Colonic mucosa (tissue), 4 donors: Measurements from ENCODE around the gene KDM5B. TPM values are rescaled to one million over a fixed set of nuclear protein-coding genes. Genes with fewer than 3 reads are reported as not detected.
"Not testable (repeated sequence)": the region's sequence is repeated elsewhere in the genome, so short reads cannot be mapped to it uniquely, and the experiment has no call there.

ENCODE experiments used
- DNase-seq: peaks from one replicate; pipeline ENCODE4 v3.0.0-alpha.2; 2020
- H3K27ac ChIP-seq: fragments of 200-600 bp; one replicate; pipeline ENCODE4 v1.8.0; 2021
- H3K27me3 ChIP-seq: fragments of 200-600 bp; one replicate; pipeline ENCODE4 v1.8.0; 2021
- H3K36me3 ChIP-seq: fragments of 200-600 bp; one replicate; pipeline ENCODE4 v1.8.0; 2021
- H3K4me1 ChIP-seq: fragments of 200-600 bp; one replicate; pipeline ENCODE4 v1.8.0; 2021; ENCODE audit warnings: mild to moderate bottlenecking
- H3K4me3 ChIP-seq: fragments of 200-600 bp; one replicate; pipeline ENCODE4 v1.8.0; 2021
- H3K9ac ChIP-seq, 2 donors: one replicate each; pipeline ENCODE4 v1.7.0; 2013; ENCODE audit warnings: control low read depth in 2 of 2, low read depth in 2 of 2, low read length in 2 of 2
- H3K9me3 ChIP-seq: fragments of 200-600 bp; one replicate; pipeline ENCODE4 v1.8.0; 2021
- intact Hi-C: fragments of 100-400 bp; cut with DNase I; formaldehyde crosslinking; loops from one replicate; pipeline ENCODE4 v1.14.1; 2022
- total RNA-seq, 2 donors: library from RNA; stranded (reverse); fragmentation: NEBNext Ultra II Directional in 1 of 2; extraction: Animal tissue kit (Norgen Biotek cat#: 25700) in 1 of 2; gene quantifications; one replicate each; pipeline ENCODE4 v1.2.1, GENCODE V29; 2021
- TF ChIP-seq, protein P1 (sequence below): fragments of 200-600 bp; IDR thresholded peaks from one replicate; pipeline ENCODE4 v1.8.0; 2022; ENCODE audit warnings: antibody characterized with exemption, mild to moderate bottlenecking
- donor health status: healthy.
- donor health status: DM: no; HTN: no; CAD: no.
- donor health status: DM: no; HTN: no; CAD: no.

Gene KDM5B
- total RNA-seq, 2 donors from 2014 or later, result 70.1 to 93.4 TPM

- TF ChIP-seq, protein P1, sequence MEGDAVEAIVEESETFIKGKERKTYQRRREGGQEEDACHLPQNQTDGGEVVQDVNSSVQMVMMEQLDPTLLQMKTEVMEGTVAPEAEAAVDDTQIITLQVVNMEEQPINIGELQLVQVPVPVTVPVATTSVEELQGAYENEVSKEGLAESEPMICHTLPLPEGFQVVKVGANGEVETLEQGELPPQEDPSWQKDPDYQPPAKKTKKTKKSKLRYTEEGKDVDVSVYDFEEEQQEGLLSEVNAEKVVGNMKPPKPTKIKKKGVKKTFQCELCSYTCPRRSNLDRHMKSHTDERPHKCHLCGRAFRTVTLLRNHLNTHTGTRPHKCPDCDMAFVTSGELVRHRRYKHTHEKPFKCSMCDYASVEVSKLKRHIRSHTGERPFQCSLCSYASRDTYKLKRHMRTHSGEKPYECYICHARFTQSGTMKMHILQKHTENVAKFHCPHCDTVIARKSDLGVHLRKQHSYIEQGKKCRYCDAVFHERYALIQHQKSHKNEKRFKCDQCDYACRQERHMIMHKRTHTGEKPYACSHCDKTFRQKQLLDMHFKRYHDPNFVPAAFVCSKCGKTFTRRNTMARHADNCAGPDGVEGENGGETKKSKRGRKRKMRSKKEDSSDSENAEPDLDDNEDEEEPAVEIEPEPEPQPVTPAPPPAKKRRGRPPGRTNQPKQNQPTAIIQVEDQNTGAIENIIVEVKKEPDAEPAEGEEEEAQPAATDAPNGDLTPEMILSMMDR, result no peak
- intact Hi-C loops, result loop anchor here (5.0 to 10.0 kb wide), 2 partner anchors 392 to 529 kb away; no protein-coding TSS in a partner anchor
Observed at GRCh38 chr1:202716654-202717053, 91.6 kb downstream of the KDM5B start.

DNA sequence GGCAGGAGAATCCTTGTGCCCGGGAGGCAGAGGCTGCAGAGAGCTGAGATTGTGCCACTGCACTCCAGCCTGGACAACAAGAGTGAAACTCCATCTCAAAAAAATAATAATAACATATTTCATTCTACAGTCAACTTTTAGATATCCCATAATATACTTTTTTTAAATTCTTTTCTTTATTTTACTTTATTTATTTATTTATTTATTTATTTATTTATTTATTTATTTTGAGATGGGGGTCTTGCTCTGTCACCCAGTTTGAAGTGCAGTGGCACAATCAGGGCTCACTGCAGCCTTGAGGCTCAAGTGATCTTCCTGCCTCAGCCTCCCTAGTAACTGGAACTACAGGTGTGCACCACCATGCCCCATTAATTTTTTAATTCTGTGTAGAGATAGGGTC, 94.0 kb downstream of the KDM5B start:
- H3K36me3 ChIP-seq, H3K9ac ChIP-seq, H3K27ac ChIP-seq, H3K4me1 ChIP-seq, H3K9me3 ChIP-seq, H3K4me3 ChIP-seq, DNase-seq: not testable (repeated sequence)
- intact Hi-C loops, result loop anchor here (10.0 kb wide), 1 partner anchor 389 kb away; no protein-coding TSS in a partner anchor
- peaks cover 20% of the 10 kb centered on the region for H3K27me3 ChIP-seq

More at GRCh38 chr1:202716654-202717053, 91.6 kb downstream of the KDM5B start:
- Histone ChIP-seq H3K4me1 (no peaks in the 10 kb centered on the region), H3K27ac (no peak overlapping the region), H3K9ac (no peak overlapping the region), H3K9me3 (no peaks in the 10 kb centered on the region), H3K36me3 (no peaks in the 10 kb centered on the region), H3K27me3 (no peaks in the 10 kb centered on the region), H3K4me3 (no peak overlapping the region)
- no peak for DNase-seq

- TF ChIP-seq, protein P1, result no peak
- no peak for DNase-seq
- Histone ChIP-seq H3K27ac (no peak overlapping the region), H3K27me3 (peaks cover 31% of the 10 kb centered on the region), H3K4me1 (peaks cover 7% of the 10 kb centered on the region), H3K9ac (no peak overlapping the region), H3K36me3 (no peaks in the 10 kb centered on the region), H3K4me3 (no peak overlapping the region), H3K9me3 (no peaks in the 10 kb centered on the region)
- intact Hi-C loops, result loop anchor here (10.0 kb wide), 1 partner anchor 388 kb away; no protein-coding TSS in a partner anchor
Observed at GRCh38 chr1:202713110-202713509, 95.1 kb downstream of the KDM5B start.

GRCh38 chr1:202711949-202712635, 96.1 kb downstream of the KDM5B start:
- Histone ChIP-seq H3K9ac (no peak overlapping the region), H3K4me3 (no peak overlapping the region), H3K27me3 (peaks cover 34% of the 10 kb centered on the region), H3K27ac (no peak overlapping the region), H3K9me3 (no peaks in the 10 kb centered on the region), H3K36me3 (no peaks in the 10 kb centered on the region), H3K4me1 (peaks cover 7% of the 10 kb centered on the region)
- intact Hi-C loops, result loop anchor here (10.0 kb wide), 1 partner anchor 387 kb away; no protein-coding TSS in a partner anchor
- no peak for DNase-seq
- TF ChIP-seq, protein P1, result no peak

- H3K27me3 ChIP-seq, result peaks cover 34% of the 10 kb centered on the region
- H3K36me3 ChIP-seq, result no peaks in the 10 kb centered on the region
- peaks cover 7% of the 10 kb centered on the region for H3K4me1 ChIP-seq
- H3K4me3 ChIP-seq, result peak within 1 kb of the TSS; percentile 13
- peak; percentile 21 for DNase-seq
- H3K27ac ChIP-seq, result no peak within 1 kb of the TSS
- TF ChIP-seq, protein P1, result no peak
- intact Hi-C loops, result loop anchor here (10.0 kb wide), 1 partner anchor 386 kb away; no protein-coding TSS in a partner anchor
- H3K9me3 ChIP-seq, result no peaks in the 10 kb centered on the region
- no peak within 1 kb of the TSS for H3K9ac ChIP-seq
Observed at GRCh38 chr1:202710070-202711045, 97.9 kb downstream of the KDM5B start, which contains the start of gene SYT2. Gene SYT2 (minus strand): TSS chr1:202710454. CDS start chr1:202605772, 104,682 bp downstream.
